Mesenchymal stem cell (in vitro differentiated cells and primary cell): ENCODE measurements around the gene SLC25A26.
A peak's percentile ranks its signal among the peaks of the same experiment; 100 is the strongest.

ENCODE experiments used
- DNase-seq: peaks from one replicate; pipeline ENCODE4 v3.0.0-alpha.2; 2013
- H2AFZ ChIP-seq: one replicate; pipeline ENCODE4 v1.6.1; 2013; ENCODE audit warnings: low read depth, mild to moderate bottlenecking, control low read depth, inconsistent platforms, low read length, moderate library complexity
- H2AK5ac ChIP-seq: 2 replicates; pipeline ENCODE4 v1.6.1; 2013; ENCODE audit warnings: low read length, moderate library complexity, mild to moderate bottlenecking, inconsistent platforms; ENCODE audit not compliant: severe bottlenecking
- H2BK120ac ChIP-seq: one replicate; pipeline ENCODE4 v1.6.1; 2013; ENCODE audit warnings: low read depth, mild to moderate bottlenecking, inconsistent platforms, low read length, moderate library complexity
- H2BK12ac ChIP-seq, 2 experiments: one replicate each; pipeline ENCODE4 v1.6.1; 2013; ENCODE audit warnings: inconsistent platforms in 2 of 2, low read length in 2 of 2, mild to moderate bottlenecking in 2 of 2, moderate library complexity in 2 of 2, control low read depth in 1 of 2
- H2BK15ac ChIP-seq: one replicate; pipeline ENCODE4 v1.6.1; 2013; ENCODE audit warnings: mild to moderate bottlenecking, low read depth, inconsistent platforms; ENCODE audit not compliant: poor library complexity, severe bottlenecking
- H2BK5ac ChIP-seq: 2 replicates; pipeline ENCODE4 v1.6.1; 2013; ENCODE audit warnings: low read depth, mild to moderate bottlenecking, low read length, control low read depth, inconsistent platforms; ENCODE audit not compliant: poor library complexity, severe bottlenecking
- H3K14ac ChIP-seq, 2 experiments: one replicate each; pipeline ENCODE4 v1.6.1; 2013; ENCODE audit warnings: inconsistent platforms in 2 of 2, low read length in 2 of 2, control low read depth in 1 of 2, mild to moderate bottlenecking in 1 of 2, moderate library complexity in 1 of 2
- H3K18ac ChIP-seq, 2 experiments: one replicate each; pipeline ENCODE4 v1.6.1; 2013; ENCODE audit warnings: inconsistent platforms in 2 of 2, low read length in 2 of 2, control low read depth in 1 of 2, low read depth in 1 of 2, mild to moderate bottlenecking in 1 of 2
- H3K23ac ChIP-seq, 2 experiments: one replicate each; pipeline ENCODE4 v1.6.1; 2013; ENCODE audit warnings: inconsistent platforms in 2 of 2, low read length in 2 of 2, mild to moderate bottlenecking in 2 of 2, moderate library complexity in 2 of 2, control low read depth in 1 of 2
- H3K27ac ChIP-seq: 2 replicates; pipeline ENCODE4 v1.5.1; 2013; ENCODE audit warnings: mild to moderate bottlenecking, moderate library complexity, low read length, control low read depth, inconsistent platforms; ENCODE audit not compliant: poor library complexity, severe bottlenecking
- H3K27me3 ChIP-seq, 2 experiments: 2 replicates each; pipeline versions ENCODE4 v1.6.1 to v1.7.0; 2013; ENCODE audit warnings: low read length in 2 of 2, mild to moderate bottlenecking in 2 of 2, moderate library complexity in 2 of 2, control low read depth in 1 of 2, inconsistent platforms in 1 of 2; ENCODE audit not compliant: control insufficient read depth in 1 of 2, insufficient read depth in 1 of 2
- H3K36me3 ChIP-seq, 2 experiments: 2 replicates each; pipeline versions ENCODE4 v1.6.1 to v1.7.0; 2013; ENCODE audit warnings: low read length in 2 of 2, control low read depth in 1 of 2, inconsistent platforms in 1 of 2, low read depth in 1 of 2, mild to moderate bottlenecking in 1 of 2; ENCODE audit not compliant: insufficient read depth in 2 of 2, control insufficient read depth in 1 of 2
- H3K4ac ChIP-seq, 2 experiments: one replicate each; pipeline ENCODE4 v1.6.1; 2013; ENCODE audit warnings: inconsistent platforms in 2 of 2, low read length in 2 of 2, mild to moderate bottlenecking in 2 of 2, moderate library complexity in 2 of 2, control low read depth in 1 of 2, low read depth in 1 of 2
- H3K4me1 ChIP-seq: 2 replicates; pipeline ENCODE4 v1.6.1; 2013; ENCODE audit warnings: low read depth, low read length, control low read depth; ENCODE audit not compliant: control insufficient read depth, insufficient read depth
- H3K4me2 ChIP-seq: 2 replicates; pipeline ENCODE4 v1.6.1; 2013; ENCODE audit warnings: low read length, mild to moderate bottlenecking, inconsistent platforms; ENCODE audit not compliant: poor library complexity, severe bottlenecking
- H3K4me3 ChIP-seq, 2 experiments: 2 replicates each; pipeline versions ENCODE4 v1.5.1 to v1.7.0; 2013; ENCODE audit warnings: low read length in 2 of 2, mild to moderate bottlenecking in 2 of 2, control low read depth in 1 of 2, low read depth in 1 of 2; ENCODE audit not compliant: insufficient read depth in 1 of 2
- H3K79me1 ChIP-seq: replicated peaks from 2 replicates; pipeline ENCODE4 v1.6.1; 2013; ENCODE audit warnings: mild to moderate bottlenecking, control low read depth, low read length, inconsistent platforms; ENCODE audit not compliant: poor library complexity, severe bottlenecking
- H3K9ac ChIP-seq: 2 replicates; pipeline ENCODE4 v1.7.0; 2013; ENCODE audit warnings: mild to moderate bottlenecking, low read length, moderate library complexity
- H3K9me3 ChIP-seq: 2 replicates; pipeline ENCODE4 v1.7.0; 2013; ENCODE audit warnings: mild to moderate bottlenecking, low read length; ENCODE audit not compliant: control insufficient read depth
- H4K8ac ChIP-seq: one replicate; pipeline ENCODE4 v1.6.1; 2013; ENCODE audit warnings: inconsistent platforms, mild to moderate bottlenecking, low read length, moderate library complexity
- H4K91ac ChIP-seq: one replicate; pipeline ENCODE4 v1.6.1; 2013; ENCODE audit warnings: mild to moderate bottlenecking, low read length, inconsistent platforms
- WGBS: methylation state at CpG from one replicate; pipeline ENCODE4 v1.1.7; 2013; ENCODE audit warnings: mixed read lengths; 5-methylcytosine and 5-hydroxymethylcytosine counted together

SLC25A26 gene

GRCh38 chr3:66405701-66406091 is 184.9 kb downstream of the SLC25A26 start:
- 68% methylated on average over 11 of the region's 11 CpGs for WGBS
- H2AFZ ChIP-seq = no peak overlapping the region
- H3K23ac ChIP-seq = no peak overlapping the region
- peaks cover 53% of the 10 kb centered on the region for H3K4me1 ChIP-seq
- H4K91ac ChIP-seq = no peak overlapping the region
- H4K8ac ChIP-seq = no peak overlapping the region
- H3K4me3 ChIP-seq = no peak overlapping the region
- H3K27me3 ChIP-seq = no peaks in the 10 kb centered on the region
- no peak overlapping the region for H2BK15ac ChIP-seq
- H3K9ac ChIP-seq = peak overlapping the region; percentile 9
- no peak overlapping the region for H2BK120ac ChIP-seq
- H3K9me3 ChIP-seq = no peaks in the 10 kb centered on the region
- no peak overlapping the region for H3K4me2 ChIP-seq
- H3K18ac ChIP-seq = no peak overlapping the region
- H3K36me3 ChIP-seq = peaks cover 24 to 73% of the 10 kb centered on the region in 2 experiments
- no peak overlapping the region for H3K4ac ChIP-seq
- no peak overlapping the region for H2BK5ac ChIP-seq
- no peak overlapping the region for H2AK5ac ChIP-seq
- H3K27ac ChIP-seq = no peak overlapping the region
- H2BK12ac ChIP-seq = no peak overlapping the region
- DNase-seq = peak; percentile 46
- H3K14ac ChIP-seq = no peak overlapping the region
- peaks cover 56% of the 10 kb centered on the region for H3K79me1 ChIP-seq

GRCh38 chr3:66406163-66406562 is 185.4 kb downstream of the SLC25A26 start:
- peaks cover 60% of the 10 kb centered on the region for H3K79me1 ChIP-seq
- no peak overlapping the region for H4K8ac ChIP-seq
- H2BK12ac ChIP-seq = no peak overlapping the region
- WGBS = 90% methylated on average over 5 of the region's 5 CpGs
- no peaks in the 10 kb centered on the region for H3K27me3 ChIP-seq
- no peak overlapping the region for H2BK5ac ChIP-seq
- H2AFZ ChIP-seq = no peak overlapping the region
- peaks cover 27 to 76% of the 10 kb centered on the region in 2 experiments for H3K36me3 ChIP-seq
- H3K4ac ChIP-seq = no peak overlapping the region
- H3K27ac ChIP-seq = no peak overlapping the region
- H3K14ac ChIP-seq = no peak overlapping the region
- no peak overlapping the region for H4K91ac ChIP-seq
- H3K4me3 ChIP-seq = no peak overlapping the region
- no peak overlapping the region for H3K23ac ChIP-seq
- H3K9ac ChIP-seq = peak overlapping the region; percentile 9
- no peaks in the 10 kb centered on the region for H3K9me3 ChIP-seq
- no peak overlapping the region for H3K4me2 ChIP-seq
- H2AK5ac ChIP-seq = no peak overlapping the region
- no peak overlapping the region for H2BK15ac ChIP-seq
- no peak for DNase-seq
- no peak overlapping the region for H3K18ac ChIP-seq
- no peak overlapping the region for H2BK120ac ChIP-seq
- H3K4me1 ChIP-seq = peaks cover 49% of the 10 kb centered on the region

DNA sequence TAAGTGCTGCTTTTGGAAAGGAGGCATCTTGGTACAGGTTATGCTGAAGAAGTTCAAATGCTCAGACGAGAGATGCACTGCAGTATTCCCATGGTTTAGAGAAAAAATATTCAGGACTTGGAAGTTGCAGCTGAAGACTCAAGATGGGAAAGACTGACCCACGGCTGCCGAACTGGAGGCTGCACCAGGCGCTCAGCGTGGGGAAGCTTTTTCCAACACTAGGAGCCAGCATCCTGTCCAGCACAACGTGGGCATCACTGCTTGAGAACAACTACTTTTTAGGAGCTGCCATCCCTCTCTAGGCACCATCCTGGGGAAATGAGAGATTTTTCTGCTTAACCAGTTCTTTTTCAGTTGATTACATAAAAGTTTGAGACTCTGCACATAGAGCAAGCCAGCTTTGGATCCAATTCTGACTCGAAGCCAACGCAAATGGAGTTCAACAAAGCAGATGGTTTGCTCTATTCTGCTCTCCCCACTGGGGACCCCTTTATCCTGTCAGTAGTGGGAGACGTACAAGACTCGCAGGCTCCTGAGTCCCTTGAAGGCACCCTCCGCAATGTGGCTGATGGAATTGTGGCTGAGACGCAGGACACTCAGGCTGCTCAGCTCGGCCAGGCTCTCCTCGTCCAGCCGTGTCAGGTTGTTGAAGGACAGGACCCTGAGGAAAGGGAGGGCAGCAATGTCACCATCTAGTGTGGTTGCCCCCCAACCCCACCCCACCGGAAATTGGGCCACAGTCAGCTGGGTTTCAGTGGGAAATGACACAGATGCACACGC is 186.2 kb downstream of the SLC25A26 start:
- Histone ChIP-seq H3K4me1 (peaks cover 44% of the 10 kb centered on the region), H3K4me2 (no peak overlapping the region), H2BK12ac (no peak overlapping the region), H3K14ac (no peak overlapping the region), H3K4me3 (no peak overlapping the region), H3K79me1 (peaks cover 62% of the 10 kb centered on the region), H2BK5ac (no peak overlapping the region), H3K9ac (no peak overlapping the region), H4K8ac (no peak overlapping the region), H3K27ac (no peak overlapping the region), H2BK120ac (no peak overlapping the region), H3K9me3 (no peaks in the 10 kb centered on the region), H3K23ac (no peak overlapping the region), H3K4ac (no peak overlapping the region), H2AFZ (no peak overlapping the region), H2BK15ac (no peak overlapping the region), H3K36me3 (peaks cover 27 to 72% of the 10 kb centered on the region in 2 experiments), H4K91ac (no peak overlapping the region), H2AK5ac (peak overlapping the region; percentile 34), H3K27me3 (no peaks in the 10 kb centered on the region), H3K18ac (peak overlapping the region in 1 of 2 experiments; percentile 42)
- no peak for DNase-seq
- 90% methylated on average over 15 of the region's 17 CpGs for WGBS

- peaks cover 67% of the 10 kb centered on the region for H3K79me1 ChIP-seq
- H3K9ac ChIP-seq = no peak overlapping the region
- H3K23ac ChIP-seq = no peak overlapping the region
- H3K27ac ChIP-seq = no peak overlapping the region
- no peak overlapping the region for H4K91ac ChIP-seq
- peak overlapping the region in 1 of 2 experiments; percentile 42 for H3K18ac ChIP-seq
- H2AFZ ChIP-seq = no peak overlapping the region
- H4K8ac ChIP-seq = no peak overlapping the region
- H2AK5ac ChIP-seq = peak overlapping the region; percentile 23
- H3K4me3 ChIP-seq = no peak overlapping the region
- peaks cover 41% of the 10 kb centered on the region for H3K4me1 ChIP-seq
- 50% methylated on average over 8 of the region's 14 CpGs for WGBS
- H2BK15ac ChIP-seq = no peak overlapping the region
- no peak overlapping the region for H3K4ac ChIP-seq
- H2BK5ac ChIP-seq = no peak overlapping the region
- DNase-seq = peak; percentile 48
- no peak overlapping the region for H3K4me2 ChIP-seq
- H3K14ac ChIP-seq = no peak overlapping the region
- no peak overlapping the region for H2BK120ac ChIP-seq
- H3K9me3 ChIP-seq = no peaks in the 10 kb centered on the region
- H2BK12ac ChIP-seq = no peak overlapping the region
- H3K27me3 ChIP-seq = no peaks in the 10 kb centered on the region
- peaks cover 27 to 76% of the 10 kb centered on the region in 2 experiments for H3K36me3 ChIP-seq
These were observed 186.9 kb downstream of the SLC25A26 start for GRCh38 chr3:66407611-66408218.
